CD4-positive, alpha-beta T cell treated with Interleukin-17A for 1 hour (primary cell): ENCODE measurements around the gene HPCAL4.

Source experiments
- DNase-seq: peaks from one replicate; pipeline ENCODE4 v3.0.0-alpha.2; 2020

The HPCAL4 gene

DNA sequence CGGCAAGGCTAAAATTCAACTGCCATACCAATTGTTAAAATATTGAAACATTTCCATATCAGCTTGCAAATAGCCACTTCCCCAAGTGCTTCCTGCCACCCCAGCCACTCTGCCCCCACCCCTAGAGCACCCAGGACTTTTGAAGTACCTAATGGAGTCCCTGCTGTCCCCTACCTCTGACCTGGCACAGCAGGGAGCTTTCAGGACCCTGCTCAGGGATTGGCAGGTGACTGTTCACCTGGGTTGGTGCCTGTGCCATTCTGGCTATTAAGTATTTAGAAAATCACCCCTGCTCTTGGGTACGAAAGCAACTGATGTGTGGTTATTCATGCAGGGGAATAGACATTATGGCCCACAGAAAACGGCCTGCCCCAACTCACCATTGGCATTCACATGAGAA lies 9.1 kb upstream of the HPCAL4 start:
- no peak for DNase-seq

DNA sequence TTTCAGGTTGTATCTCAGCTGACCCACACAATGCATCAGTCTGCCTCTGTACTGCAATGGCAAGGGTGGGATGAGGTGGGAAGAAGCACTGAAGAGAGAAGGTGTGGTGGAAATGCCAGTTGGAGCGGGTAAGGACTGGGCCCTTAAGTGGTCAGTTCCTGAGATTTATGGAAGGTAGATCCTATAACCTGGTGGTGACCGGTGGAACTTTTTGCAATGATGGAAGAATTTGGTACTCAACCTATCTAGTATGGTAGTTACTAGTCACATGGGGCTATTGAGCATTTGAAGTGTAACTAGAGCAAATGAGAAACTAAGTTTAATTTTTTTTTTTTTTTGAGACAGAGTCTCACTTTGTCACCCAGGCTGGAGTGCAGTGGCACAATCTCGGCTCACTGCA lies 8.2 kb upstream of the HPCAL4 start:
- DNase-seq: no peak

- DNase-seq: no peak
Observed at GRCh38 chr1:39698568-39698967, 7.3 kb upstream of the HPCAL4 start.

DNA sequence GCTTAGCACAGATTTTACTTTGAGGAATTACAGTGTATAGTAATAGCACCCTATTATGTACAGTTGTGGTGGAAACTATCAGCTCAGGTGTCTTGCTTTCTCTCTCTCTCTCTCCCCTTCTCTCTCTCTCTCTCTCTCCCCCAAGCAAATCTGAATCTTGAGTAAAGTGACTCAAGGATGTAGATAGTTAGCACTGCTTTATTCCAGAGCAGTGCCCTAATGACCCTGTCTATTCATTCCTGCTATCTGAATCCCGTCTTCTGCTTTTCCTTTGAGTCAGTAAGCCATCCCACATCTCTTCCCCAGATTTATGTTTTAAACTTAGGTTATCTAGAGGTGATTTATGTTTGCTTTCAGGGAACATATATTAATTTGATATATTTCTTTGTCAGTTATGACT lies 5.2 kb upstream of the HPCAL4 start:
- DNase-seq: no peak

DNA sequence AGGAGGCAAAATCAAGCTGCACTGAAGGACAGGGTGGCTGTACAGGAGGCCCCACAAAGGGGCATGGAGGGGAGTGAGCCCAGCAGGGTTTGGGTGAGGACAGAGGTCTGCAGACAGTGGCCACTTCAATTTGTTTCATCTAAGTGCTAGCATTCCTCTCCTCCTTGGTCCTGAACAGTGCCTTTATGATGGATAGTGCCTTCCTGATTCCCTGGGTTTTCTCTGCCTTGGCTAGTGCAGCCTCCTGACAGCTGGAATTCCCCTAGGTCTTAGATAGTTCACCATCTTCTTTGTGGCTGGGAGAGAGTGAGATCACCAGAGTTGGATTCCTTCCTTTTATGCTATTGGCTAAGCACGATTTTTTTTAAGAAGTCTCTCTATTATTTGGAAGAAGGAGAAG lies 3.8 kb upstream of the HPCAL4 start:
- DNase-seq: no peak

DNA sequence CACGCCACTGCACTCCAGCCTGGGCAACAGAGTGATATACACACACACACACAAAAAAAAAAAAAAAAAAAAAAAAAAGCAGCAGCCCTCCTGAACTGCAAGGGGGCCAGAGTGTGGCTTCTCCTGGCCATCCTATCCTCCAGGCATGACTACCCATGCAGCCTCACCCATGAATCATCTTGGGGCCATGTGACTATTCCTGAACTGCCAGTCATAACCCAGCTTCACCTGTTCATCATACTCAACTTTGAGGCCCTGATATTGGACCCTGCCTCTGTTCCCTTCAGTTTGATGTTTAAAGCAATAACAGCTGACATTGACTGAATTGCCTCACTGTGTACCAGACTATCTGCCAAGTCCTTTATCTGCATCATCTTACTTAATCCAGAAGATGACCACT lies 2.8 kb upstream of the HPCAL4 start:
- no peak for DNase-seq

DNA sequence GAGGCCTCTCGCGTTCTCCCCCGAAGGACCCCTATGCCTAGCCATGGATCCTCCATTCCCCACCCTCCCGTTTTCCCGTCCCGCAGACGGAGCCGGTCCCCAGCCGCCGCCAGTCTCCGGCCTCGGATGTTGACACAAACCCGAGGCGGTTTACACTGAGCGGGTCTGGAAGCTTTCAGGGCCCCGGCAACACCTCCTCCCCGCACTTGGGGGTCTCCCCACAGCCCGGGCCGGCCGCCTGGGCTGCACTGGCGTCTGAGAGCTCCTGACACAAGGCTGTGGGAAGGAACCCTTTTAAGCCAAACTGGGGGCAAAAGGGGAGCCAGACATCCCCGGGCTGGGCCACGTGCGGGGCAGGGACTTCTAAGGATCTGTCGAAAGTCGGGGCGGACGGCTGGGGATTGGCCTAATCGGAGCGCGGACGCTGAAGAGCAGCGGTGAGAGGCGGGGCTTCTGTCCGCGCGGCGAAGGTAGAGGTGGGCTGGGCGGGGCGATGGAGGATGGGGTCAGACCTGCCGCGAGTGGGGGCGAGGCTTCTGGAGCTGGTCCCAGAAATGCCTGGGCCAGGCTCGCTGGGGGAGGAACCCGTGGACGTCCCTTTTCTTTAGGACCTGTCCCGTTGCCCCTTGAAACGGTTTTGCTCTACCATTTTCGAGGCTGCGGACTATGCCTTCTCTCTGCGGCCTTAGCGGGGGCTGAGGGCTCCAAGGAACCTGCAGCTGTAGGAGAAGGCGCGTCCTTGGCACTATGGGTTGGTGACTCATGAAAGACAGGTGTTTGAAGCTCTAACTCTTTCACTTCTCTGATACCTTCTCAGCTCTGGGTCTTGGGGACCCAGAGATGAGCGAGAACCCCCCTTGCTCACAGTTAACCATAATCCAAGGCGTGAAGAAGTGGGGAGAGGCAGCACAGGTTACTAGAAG lies 1.2 kb upstream of the HPCAL4 start:
- peak; percentile 53 for DNase-seq

DNA sequence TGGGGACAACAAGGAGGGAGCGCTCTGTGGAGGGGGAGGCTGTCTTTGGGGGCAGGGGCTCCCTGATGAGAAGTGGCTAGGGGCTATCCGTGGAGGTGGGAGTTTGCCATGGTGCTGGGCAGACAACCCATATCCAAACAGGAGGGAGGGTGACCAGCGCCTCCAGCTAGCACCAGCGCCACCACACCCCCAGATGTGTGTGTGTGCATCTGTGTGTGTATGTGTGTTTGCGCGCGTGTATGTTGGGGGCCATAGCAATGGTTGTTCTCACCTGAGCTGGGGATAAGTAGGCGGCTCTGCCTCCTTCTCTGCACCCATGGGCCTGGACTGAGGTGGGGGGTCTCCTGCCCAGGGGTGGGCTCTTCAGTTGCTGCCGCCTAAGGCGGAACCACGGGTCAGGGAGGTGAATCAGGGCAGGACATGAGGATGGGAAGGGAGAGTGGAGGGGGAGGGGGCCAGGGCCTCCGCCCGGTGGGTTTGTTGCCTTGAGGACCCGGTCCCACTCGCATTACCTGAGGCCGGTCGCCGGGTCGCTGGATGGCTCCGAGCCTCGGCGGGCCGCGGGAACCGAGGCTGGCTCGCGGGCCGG lies 345 bp downstream of the HPCAL4 start:
- DNase-seq: peak; percentile 38

DNA sequence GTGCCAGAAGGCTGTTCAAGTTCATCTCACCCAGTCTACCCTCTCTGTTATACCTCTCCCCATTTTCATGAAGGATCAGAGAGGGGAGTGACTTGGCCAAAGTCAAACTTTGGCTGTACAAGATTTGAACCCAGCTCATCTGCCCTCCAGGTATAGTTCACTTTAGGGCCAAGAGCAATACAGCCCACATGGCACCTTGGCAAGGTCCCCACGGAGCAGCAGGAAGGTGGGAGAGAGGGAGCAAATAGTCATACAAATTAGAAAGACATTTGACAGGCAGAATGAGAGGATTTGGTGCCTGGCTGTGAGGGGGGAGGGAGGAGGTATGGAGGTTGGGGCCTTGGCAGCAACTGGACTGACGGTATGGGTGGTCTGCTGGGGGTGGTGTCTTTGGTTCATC lies 1.0 kb downstream of the HPCAL4 start:
- DNase-seq: no peak

GRCh38 chr1:39689635-39690034 lies 1.6 kb downstream of the HPCAL4 start:
- DNase-seq: no peak

DNA sequence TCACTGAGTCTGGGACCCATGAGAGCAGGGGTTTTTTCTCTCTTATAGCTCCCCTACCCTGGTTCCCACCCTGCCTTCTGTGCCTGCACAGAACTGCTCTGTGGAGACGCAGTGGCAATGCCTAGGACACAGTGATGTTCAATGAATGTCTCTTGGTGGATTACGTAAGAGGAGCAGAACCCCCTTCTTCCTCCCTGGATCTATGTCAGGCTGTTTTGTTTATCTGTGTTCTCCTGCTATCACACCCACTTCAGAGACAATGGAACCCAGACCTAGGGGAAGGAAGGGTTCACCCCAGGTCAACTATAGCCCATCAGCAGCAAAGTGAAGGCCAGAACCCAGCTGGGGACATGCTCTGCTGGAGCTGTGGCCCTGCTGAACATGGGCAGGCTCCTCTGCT lies 2.0 kb downstream of the HPCAL4 start:
- no peak for DNase-seq

GRCh38 chr1:39688706-39689105 lies 2.5 kb downstream of the HPCAL4 start:
- DNase-seq: no peak

DNA sequence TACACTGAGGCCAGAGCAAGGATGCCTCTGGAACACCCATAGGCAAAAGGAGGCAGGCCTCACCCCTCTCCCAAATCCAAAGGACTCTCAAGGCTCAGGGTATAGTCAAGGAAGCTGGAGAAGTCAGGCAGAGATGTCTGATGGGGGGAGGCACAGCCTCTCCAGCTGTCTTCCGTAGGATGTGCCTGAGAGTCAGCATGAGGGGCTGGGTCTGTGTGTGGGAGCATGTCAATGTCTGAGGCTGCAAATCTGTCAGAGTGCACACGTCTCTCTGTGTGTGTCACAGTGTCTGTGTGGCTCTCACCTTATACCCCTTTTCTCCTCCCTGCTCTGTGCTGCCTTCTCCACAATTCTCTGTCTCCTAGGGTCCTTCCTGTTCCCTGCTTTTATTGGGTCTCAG lies 4.0 kb downstream of the HPCAL4 start:
- no peak for DNase-seq

- DNase-seq: no peak
Observed at GRCh38 chr1:39685071-39685470, 6.2 kb downstream of the HPCAL4 start.

DNA sequence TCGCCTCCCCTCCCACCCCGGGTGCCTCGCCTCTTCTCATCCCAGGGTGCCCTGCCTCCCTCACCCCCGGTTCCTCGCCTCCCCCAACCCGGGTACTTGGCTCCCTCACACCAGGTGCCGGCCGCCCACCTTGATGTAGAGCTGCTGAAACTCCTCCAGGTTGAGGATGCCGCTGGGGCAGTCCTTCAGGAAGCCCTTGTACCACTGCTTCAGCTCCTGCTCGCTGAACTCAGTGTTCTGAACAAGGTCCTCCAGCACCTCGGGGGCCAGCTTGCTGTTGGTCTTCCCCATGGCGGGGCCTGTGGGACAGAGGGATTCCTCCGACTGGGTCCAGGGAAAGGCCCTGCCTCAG lies 6.9 kb downstream of the HPCAL4 start:
- no peak for DNase-seq

GRCh38 chr1:39683591-39684312 lies 7.5 kb downstream of the HPCAL4 start:
- peak; percentile 80 for DNase-seq

DNA sequence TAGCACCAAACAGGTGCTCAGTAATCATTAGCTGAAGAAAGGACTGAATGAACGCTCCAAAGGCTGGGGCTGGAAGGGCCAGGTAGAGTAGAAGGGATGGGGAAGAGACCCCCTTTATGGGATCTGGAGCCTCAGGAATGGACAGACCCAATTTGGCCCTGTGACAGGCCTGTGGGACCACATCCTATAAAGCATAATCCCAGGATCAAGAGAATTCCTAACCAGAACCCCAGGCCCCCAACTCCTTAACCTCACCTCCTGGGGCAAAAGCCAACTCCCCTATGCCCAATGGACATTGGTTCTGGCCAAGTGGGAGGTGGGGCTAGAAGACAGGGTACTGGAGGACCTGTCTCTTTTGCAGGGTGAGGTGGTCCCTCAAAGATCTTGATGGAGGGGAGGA lies 9.2 kb downstream of the HPCAL4 start:
- no peak for DNase-seq

GRCh38 chr1:39681294-39681693 lies 9.9 kb downstream of the HPCAL4 start:
- no peak for DNase-seq

DNA sequence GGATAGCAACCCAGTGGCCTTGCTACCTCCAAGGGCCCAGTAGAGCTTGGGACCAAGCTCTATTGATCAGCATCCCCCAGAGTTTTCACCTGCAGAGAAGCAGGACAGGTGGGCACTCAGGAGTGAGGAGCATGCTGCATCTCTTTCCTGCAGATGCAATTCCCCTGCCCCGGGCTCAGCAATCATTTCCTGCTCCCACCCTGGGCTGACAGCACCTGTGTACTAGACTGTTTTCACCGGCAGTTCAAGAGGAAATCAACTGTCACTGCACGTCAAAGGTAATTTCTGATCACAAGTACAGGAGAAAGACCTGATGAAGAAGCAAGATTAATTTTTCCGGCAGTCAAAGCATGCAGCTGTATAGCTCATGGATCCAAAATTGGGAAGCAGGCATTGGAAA lies 10.5 kb downstream of the HPCAL4 start:
- no peak for DNase-seq

DNA sequence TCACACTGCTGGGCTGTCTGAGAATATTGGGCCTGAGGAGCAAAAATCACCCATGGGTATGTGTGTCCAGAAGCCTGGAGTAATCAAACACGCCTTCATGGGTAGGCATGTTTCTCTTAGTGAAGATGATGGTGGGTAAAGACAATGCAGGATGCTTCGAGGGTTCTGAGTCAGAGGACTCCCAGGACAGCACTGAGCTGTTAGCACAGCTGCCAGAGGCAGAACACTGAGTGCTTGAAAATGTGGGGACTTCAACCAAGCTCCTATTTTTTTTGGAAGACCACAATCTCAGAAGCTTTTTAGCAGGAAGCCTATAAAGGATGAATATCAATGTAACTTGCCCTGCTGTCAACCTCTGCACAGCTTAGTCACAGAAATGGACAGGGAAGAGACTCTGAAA lies 11.4 kb downstream of the HPCAL4 start:
- no peak for DNase-seq

GRCh38 chr1:39678889-39679288 lies 12.3 kb downstream of the HPCAL4 start:
- DNase-seq: no peak

GRCh38 chr1:39677645-39678044 lies 13.6 kb downstream of the HPCAL4 start:
- no peak for DNase-seq

GRCh38 chr1:39676948-39677548 lies 14.2 kb downstream of the HPCAL4 start:
- no peak for DNase-seq

DNA sequence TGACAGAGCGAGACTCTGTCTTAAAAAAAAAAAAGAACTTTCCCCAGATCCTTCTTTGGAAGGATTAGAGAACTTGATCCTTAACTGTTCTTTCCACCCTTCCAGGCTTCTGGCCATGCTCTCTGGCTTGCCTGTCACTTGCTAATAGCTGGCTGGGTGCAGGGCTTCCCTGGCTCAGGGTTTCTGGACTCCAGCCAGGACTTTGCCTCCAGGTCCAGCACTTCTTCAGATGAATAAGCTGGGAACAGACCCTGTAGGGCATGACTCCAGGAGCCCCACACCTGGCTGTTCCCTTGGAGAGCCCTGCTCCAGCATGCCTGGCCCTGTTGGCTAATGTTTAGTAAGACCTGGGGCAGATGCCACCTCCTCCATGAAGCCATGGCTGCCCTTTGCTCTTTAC lies 16.0 kb downstream of the HPCAL4 start:
- no peak for DNase-seq
